Upper lobe of left lung (tissue), 6 donors: ENCODE data around the gene BTG1. TPM values are rescaled to one million over a fixed set of nuclear protein-coding genes. Genes with fewer than 3 reads are reported as not detected.
"Not testable (repeated sequence)": the region's sequence is repeated elsewhere in the genome, so short reads cannot be mapped to it uniquely, and the experiment has no call there.

Experiments used
- ATAC-seq, 2 donors: fragments of 200-7000 bp; cut with Tn5 transposase; one replicate each; pipeline ENCODE4 v1.9.1; 2022; ENCODE audit warnings: mild to moderate bottlenecking in 2 of 2, moderate library complexity in 2 of 2; ENCODE audit not compliant: low FRiP score in 2 of 2
- DNase-seq, 2 donors: peaks; one replicate each; pipeline ENCODE4 v3.0.0-alpha.2; 2019 to 2020
- H3K27ac ChIP-seq, 4 donors: fragments of 200-600 bp; sonication (generic); one replicate each; pipeline ENCODE4 v1.5.1; 2016 to 2019
- H3K27me3 ChIP-seq, 4 donors: fragments of 200-600 bp; sonication (generic); one replicate each; pipeline ENCODE4 v1.5.1; 2017 to 2019
- H3K36me3 ChIP-seq, 4 donors: fragments of 200-600 bp; sonication (generic); one replicate each; pipeline ENCODE4 v1.5.1; 2016 to 2019
- H3K4me1 ChIP-seq, 4 donors: fragments of 200-600 bp; sonication (generic); one replicate each; pipeline ENCODE4 v1.5.1; 2018 to 2019
- H3K4me3 ChIP-seq, 4 donors: fragments of 200-600 bp; sonication (generic); one replicate each; pipeline ENCODE4 v1.5.1; 2017 to 2019; ENCODE audit warnings: mild to moderate bottlenecking in 2 of 4, moderate library complexity in 1 of 4
- H3K9me3 ChIP-seq, 4 donors: fragments of 200-600 bp; sonication (generic); one replicate each; pipeline ENCODE4 v1.5.1; 2018 to 2019
- CTCF ChIP-seq, 6 experiments: fragments of 450-650 bp in 4 of 6; fragments of 200-600 bp in 2 of 6; sonication (generic) in 2 of 6; IDR thresholded peaks; one replicate each; pipeline ENCODE4 v1.5.1; 2016 to 2019; ENCODE audit warnings: antibody characterized with exemption in 6 of 6
- EP300 ChIP-seq, 4 donors: sonication (generic); formaldehyde crosslinking; IDR thresholded peaks; one replicate each; pipeline ENCODE4 v1.5.1; 2017; ENCODE audit warnings: antibody characterized with exemption in 4 of 4, control low read depth in 2 of 4
- POLR2A ChIP-seq, 4 donors: fragments of 450-650 bp; IDR thresholded peaks; one replicate each; pipeline ENCODE4 v1.5.1; 2016 to 2017; ENCODE audit warnings: antibody characterized with exemption in 4 of 4, mild to moderate bottlenecking in 2 of 4
- POLR2AphosphoS5 ChIP-seq, 2 donors: sonication (generic); formaldehyde crosslinking; IDR thresholded peaks; one replicate each; pipeline ENCODE4 v1.5.1; 2017; ENCODE audit warnings: antibody characterized with exemption in 2 of 2
- WGBS, 2 donors: methylation state at CpG; one replicate each; pipeline ENCODE4 v1.1.5; 2017 to 2018; 5-methylcytosine and 5-hydroxymethylcytosine counted together
- small RNA-seq, 4 donors: library from RNA; depleted of rRNA; stranded (forward); fragments of <200 nt; gene quantifications; one replicate each; pipeline ENCODE3, GENCODE V24; 2016
- total RNA-seq, 6 donors: library from RNA; depleted of rRNA in 4 of 6; stranded (reverse); fragments of >200 nt in 4 of 6; gene quantifications; one replicate each; pipeline versions ENCODE4 v1.1.0 to v1.2.1, GENCODE V29; 2016 to 2021
- donor health status: DM: no; HTN: no; CAD: no; lungs with moderate emphysema.
- donor health status: DM: no; HTN: yes; CAD: no; lungs with severe emphysema.

Gene BTG1
- total RNA-seq, 6 donors from 2014 or later: 31.4 to 177 (median 87.0) TPM

GRCh38 chr12:92096346-92097136 is 49.1 kb downstream of the BTG1 start:
- ATAC-seq (no peak), DNase-seq (no peak)
- H3K27me3 ChIP-seq: no peaks in the 10 kb centered on the region
- H3K27ac ChIP-seq: no peak overlapping the region
- TF ChIP-seq POLR2A (IDR thresholded peaks at IDR 0.05): no peak
- no peak for TF ChIP-seq POLR2AphosphoS5 (IDR thresholded peaks at IDR 0.05)
- no peak for TF ChIP-seq EP300 (IDR thresholded peaks at IDR 0.05)
- TF ChIP-seq CTCF (IDR thresholded peaks at IDR 0.05): no peak
- no peaks in the 10 kb centered on the region for H3K36me3 ChIP-seq
- WGBS, 2 donors: 76 to 82% methylated on average over 2 of the region's 2 CpGs
- no peaks in the 10 kb centered on the region for H3K9me3 ChIP-seq
- H3K4me1 ChIP-seq: peaks cover 0 to 15% (median 4%) of the 10 kb centered on the region in 4 donors
- no peak overlapping the region for H3K4me3 ChIP-seq

- WGBS, 2 donors: 37 to 55% methylated on average over 1 of the region's 1 CpG
- no peaks in the 10 kb centered on the region for H3K9me3 ChIP-seq
- no peaks in the 10 kb centered on the region for H3K27me3 ChIP-seq
- no peak overlapping the region for H3K27ac ChIP-seq
- H3K36me3 ChIP-seq: no peaks in the 10 kb centered on the region
- DNase-seq: no peak
- TF ChIP-seq POLR2AphosphoS5 (IDR thresholded peaks at IDR 0.05) (no peak), POLR2A (IDR thresholded peaks at IDR 0.05) (no peak), EP300 (IDR thresholded peaks at IDR 0.05) (no peak), CTCF (IDR thresholded peaks at IDR 0.05) (no peak)
- H3K4me3 ChIP-seq: no peak overlapping the region
- H3K4me1 ChIP-seq: peaks cover 0 to 15% (median 5%) of the 10 kb centered on the region in 4 donors
- ATAC-seq: no peak
Measured at GRCh38 chr12:92094751-92095161, 50.9 kb downstream of the BTG1 start.

- H3K9me3 ChIP-seq, DNase-seq, H3K36me3 ChIP-seq, H3K4me3 ChIP-seq, H3K27me3 ChIP-seq, ATAC-seq, H3K27ac ChIP-seq: not testable (repeated sequence)
- WGBS, 2 donors: 41 to 56% methylated on average over 3 of the region's 3 CpGs
- peaks cover 0 to 14% (median 6%) of the 10 kb centered on the region in 4 donors for H3K4me1 ChIP-seq
Measured at GRCh38 chr12:92094301-92094700, 51.3 kb downstream of the BTG1 start.

Small RNA genes lying within 50 kb of the gene (small RNA-seq; reads per million reads assigned to genes)
- gene RF00019: 0 reads per million in 4 donors
